H1 (cell line): ENCODE measurements around the gene DMC1. TPM values are rescaled to one million over a fixed set of nuclear protein-coding genes. Genes with fewer than 3 reads are reported as not detected.

ENCODE experiments used
- CTCF ChIA-PET: fragments of 300-600 bp; sonication (Branson Sonifier 250); formaldehyde crosslinking; loops from one replicate; lab custom pipeline; 2021; ENCODE audit not compliant: partially characterized antibody; lab: Charles Lee
- POLR2A ChIA-PET: fragments of 300-600 bp; sonication (Branson Sonifier 250); formaldehyde crosslinking; loops from one replicate; lab custom pipeline; 2021; ENCODE audit warnings: inconsistent platforms; ENCODE audit not compliant: partially characterized antibody; lab: Charles Lee
- DNase-seq, 2 experiments: peaks; one replicate each; pipeline versions ENCODE4 v3.0.0 to v3.0.0-alpha.2; 2010 to 2022; ENCODE audit warnings: low spot score in 2 of 2, low read depth in 1 of 2, mixed read lengths in 1 of 2
- FAIRE-seq: peaks from 2 replicates; lab custom pipeline; 2011; peaks lifted over from hg19 to GRCh38; lab: Jason Lieb, UNC
- H2AFZ ChIP-seq: 2 replicates; pipeline ENCODE4 v1.8.1; 2012; ENCODE audit warnings: low read length, inconsistent platforms
- H2AK5ac ChIP-seq: 2 replicates; pipeline ENCODE4 v1.6.1; 2013; ENCODE audit warnings: low read depth, low read length
- H2BK120ac ChIP-seq: replicated peaks from 2 replicates; pipeline ENCODE3; 2013; ENCODE audit warnings: low read depth, low read length, inconsistent platforms
- H2BK12ac ChIP-seq: 2 replicates; pipeline ENCODE4 v1.6.1; 2013; ENCODE audit warnings: low read depth, low read length
- H2BK15ac ChIP-seq: 2 replicates; pipeline ENCODE4 v1.6.1; 2013; ENCODE audit warnings: low read length
- H2BK20ac ChIP-seq: 2 replicates; pipeline ENCODE4 v1.6.1; 2013; ENCODE audit warnings: low read length
- H2BK5ac ChIP-seq: 2 replicates; pipeline ENCODE4 v1.6.1; 2013; ENCODE audit warnings: low read depth, low read length
- H3K14ac ChIP-seq: 2 replicates; pipeline ENCODE4 v1.6.1; 2013; ENCODE audit warnings: inconsistent platforms; ENCODE audit not compliant: insufficient read length
- H3K18ac ChIP-seq: 2 replicates; pipeline ENCODE4 v1.6.1; 2013; ENCODE audit warnings: low read length; ENCODE audit errors: extremely low read depth
- H3K23ac ChIP-seq: 2 replicates; pipeline ENCODE4 v1.6.1; 2013; ENCODE audit warnings: inconsistent platforms; ENCODE audit not compliant: insufficient read length
- H3K23me2 ChIP-seq: 2 replicates; pipeline ENCODE4 v1.6.1; 2013; ENCODE audit warnings: low read depth, low read length
- H3K27ac ChIP-seq: 2 replicates; pipeline ENCODE4 v1.6.1; 2011; ENCODE audit warnings: low read depth, low read length, inconsistent platforms
- H3K27me3 ChIP-seq, 4 experiments: replicated peaks in 1 of 4; 1 replicate in 1 of 4; 2 replicates in 3 of 4; pipeline versions ENCODE4 v1.6.1 to v1.8.1; 2011 to 2013; ENCODE audit warnings: low read length in 3 of 4, mild to moderate bottlenecking in 3 of 4, inconsistent platforms in 2 of 4, mixed read lengths in 2 of 4, moderate library complexity in 1 of 4; ENCODE audit not compliant: control insufficient read depth in 3 of 4, insufficient read depth in 3 of 4; ENCODE audit errors: extremely low read depth in 1 of 4
- H3K36me3 ChIP-seq, 4 experiments: 2 replicates each; pipeline versions ENCODE4 v1.6.1 to v1.8.1; 2011 to 2013; ENCODE audit warnings: mild to moderate bottlenecking in 4 of 4, low read length in 3 of 4, moderate library complexity in 2 of 4, control low read depth in 1 of 4, inconsistent platforms in 1 of 4; ENCODE audit not compliant: insufficient read depth in 4 of 4, control insufficient read depth in 2 of 4
- H3K4ac ChIP-seq: replicated peaks from 2 replicates; pipeline ENCODE3; 2013; ENCODE audit warnings: low read length, low read depth, mixed read lengths, inconsistent platforms; ENCODE audit not compliant: insufficient read length
- H3K4me1 ChIP-seq, 4 experiments: replicated peaks in 1 of 4; 1 replicate in 1 of 4; 2 replicates in 3 of 4; pipeline versions ENCODE4 v1.6.1 to v1.8.1; 2011 to 2013; ENCODE audit warnings: low read length in 3 of 4, inconsistent platforms in 2 of 4, mixed read lengths in 1 of 4; ENCODE audit not compliant: insufficient read depth in 4 of 4, control insufficient read depth in 3 of 4
- H3K4me2 ChIP-seq, 2 experiments: 2 replicates each; pipeline versions ENCODE4 v1.6.1 to v1.8.1; 2011 to 2013; ENCODE audit warnings: low read depth in 2 of 2, low read length in 2 of 2, control low read depth in 1 of 2, inconsistent platforms in 1 of 2, mild to moderate bottlenecking in 1 of 2; ENCODE audit not compliant: insufficient read depth in 1 of 2
- H3K4me3 ChIP-seq, 4 experiments: fragments of 200-600, 300-600 bp in 1 of 4; sonication (generic), shearing (Covaris generic), sonication (Bioruptor Twin) in 1 of 4; 2 replicates each; pipeline versions ENCODE4 v1.5.1 to v1.8.1; 2011 to 2016; ENCODE audit warnings: low read length in 4 of 4, low read depth in 3 of 4, control low read depth in 2 of 4, inconsistent platforms in 2 of 4, mild to moderate bottlenecking in 2 of 4, mixed read lengths in 1 of 4, moderate library complexity in 1 of 4; ENCODE audit not compliant: insufficient read depth in 2 of 4; ENCODE audit errors: extremely low read depth in 1 of 4
- H3K56ac ChIP-seq: replicated peaks from 2 replicates; pipeline ENCODE3; 2013; ENCODE audit warnings: low read depth, mild to moderate bottlenecking, mixed read lengths, low read length, inconsistent platforms; ENCODE audit not compliant: insufficient read length
- H3K79me1 ChIP-seq: 2 replicates; pipeline ENCODE4 v1.6.1; 2013; ENCODE audit warnings: low read depth, low read length, control low read depth
- H3K79me2 ChIP-seq, 2 experiments: 2 replicates each; pipeline versions ENCODE4 v1.6.1 to v1.8.1; 2012 to 2013; ENCODE audit warnings: low read length in 2 of 2, mild to moderate bottlenecking in 2 of 2, inconsistent platforms in 1 of 2; ENCODE audit not compliant: insufficient read depth in 2 of 2, control insufficient read depth in 1 of 2
- H3K9ac ChIP-seq, 4 experiments: replicated peaks in 1 of 4; 1 replicate in 1 of 4; 2 replicates in 3 of 4; pipeline versions ENCODE4 v1.6.1 to v1.8.1; 2011 to 2013; ENCODE audit warnings: low read depth in 3 of 4, low read length in 3 of 4, control low read depth in 2 of 4, mild to moderate bottlenecking in 2 of 4, moderate library complexity in 2 of 4, inconsistent platforms in 1 of 4; ENCODE audit errors: extremely low read depth in 1 of 4
- H3K9me3 ChIP-seq, 2 experiments: 2 replicates each; pipeline versions ENCODE4 v1.6.1 to v1.8.1; 2012 to 2013; ENCODE audit warnings: mild to moderate bottlenecking in 2 of 2, moderate library complexity in 2 of 2, control low read depth in 1 of 2, inconsistent platforms in 1 of 2, low read depth in 1 of 2, low read length in 1 of 2, mixed read lengths in 1 of 2; ENCODE audit not compliant: insufficient read depth in 2 of 2
- H4K20me1 ChIP-seq, 2 experiments: replicated peaks in 1 of 2; 2 replicates each; pipeline versions ENCODE3 to v1.8.1; 2011 to 2013; ENCODE audit warnings: inconsistent platforms in 2 of 2, low read length in 2 of 2, mild to moderate bottlenecking in 1 of 2; ENCODE audit not compliant: insufficient read depth in 2 of 2, control insufficient read depth in 1 of 2
- H4K5ac ChIP-seq: 2 replicates; pipeline ENCODE4 v1.6.1; 2013; ENCODE audit warnings: low read length, low read depth, mixed read lengths, inconsistent platforms; ENCODE audit not compliant: insufficient read length
- H4K8ac ChIP-seq: 2 replicates; pipeline ENCODE4 v1.8.0; 2013; ENCODE audit warnings: mild to moderate bottlenecking, moderate library complexity, low read length, inconsistent platforms; ENCODE audit not compliant: insufficient read depth; ENCODE audit errors: extremely low read depth
- H4K91ac ChIP-seq: replicated peaks from 2 replicates; pipeline ENCODE3; 2013; ENCODE audit warnings: low read length, mixed read lengths, inconsistent platforms; ENCODE audit not compliant: insufficient read length
- ATF3 ChIP-seq: IDR thresholded peaks from 2 replicates; pipeline ENCODE4 v1.6.1; 2011; ENCODE audit warnings: low read depth, mild to moderate bottlenecking, low read length; ENCODE audit not compliant: insufficient read depth
- BCL11A ChIP-seq, 2 experiments: IDR thresholded peaks; one replicate each; pipeline ENCODE4 v1.6.1; 2011; ENCODE audit warnings: low read depth in 2 of 2, low read length in 2 of 2, mild to moderate bottlenecking in 2 of 2
- CREB1 ChIP-seq: IDR thresholded peaks from 2 replicates; pipeline ENCODE4 v1.6.1; 2012; ENCODE audit warnings: inconsistent platforms
- SAP30 ChIP-seq: fragments of 300-600 bp; sonication (generic); IDR thresholded peaks from 2 replicates; pipeline ENCODE4 v1.7.1; 2012; ENCODE audit warnings: low read length, moderate library complexity, mild to moderate bottlenecking, inconsistent platforms; ENCODE audit not compliant: insufficient read depth, insufficient replicate concordance
- SRF ChIP-seq: IDR thresholded peaks from 2 replicates; pipeline ENCODE4 v1.6.1; 2011; ENCODE audit warnings: mild to moderate bottlenecking, low read depth, low read length, moderate library complexity
- TEAD4 ChIP-seq: IDR thresholded peaks from 2 replicates; pipeline ENCODE4 v1.6.1; 2012; ENCODE audit warnings: low read depth, low read length, inconsistent platforms, mixed read lengths
- WGBS, 2 experiments: shearing (Covaris generic) in 1 of 2; methylation state at CpG; one replicate each; pipeline versions ENCODE4 v1.1.6 to v1.1.7; 2013 to 2015; ENCODE audit warnings: low lambda C conversion rate in 2 of 2, mixed read lengths in 2 of 2, inconsistent platforms in 1 of 2, low coverage in 1 of 2, missing lambda C conversion rate in 1 of 2; ENCODE audit not compliant: insufficient replicate concordance in 2 of 2, insufficient coverage in 1 of 2, insufficient read length in 1 of 2; ENCODE audit errors: extremely low coverage in 1 of 2, missing lambda C conversion rate in 1 of 2; 5-methylcytosine and 5-hydroxymethylcytosine counted together
- polyA plus RNA-seq, 7 experiments: library from polyadenylated mRNA; depleted of rRNA in 3 of 7; stranded (reverse) in 5 of 7; unstranded in 2 of 7; fragments of >200 nt in 5 of 7; fragments of 200-250 nt in 2 of 7; gene quantifications; 1 replicate in 5 of 7; 2 replicates in 1 of 7; 4 replicates in 1 of 7; pipeline versions ENCODE4 v1.2.1 to v1.2.3, GENCODE V29; 2011 to 2013; ENCODE audit warnings: missing spikeins in 2 of 7, mixed read lengths in 2 of 7
- total RNA-seq: library from RNA; stranded (reverse); fragmentation: NEBNext Ultra II Directional; extraction: Animal tissue kit (Norgen Biotek cat#: 25700); gene quantifications from 2 replicates; pipeline ENCODE4 v1.2.1, GENCODE V29; 2021

The DMC1 gene
- total and polyA plus RNA-seq, 2 of the 8 experiments (the other 6 are each of a cell fraction or from before 2014, with no cell fraction given), result 3.8 to 7.2 TPM

GRCh38 chr22:38510416-38510970 is 59.5 kb downstream of the DMC1 start:
- no peak overlapping the region for H3K18ac ChIP-seq
- ChIA-PET POLR2A (interaction anchor here (0.9 to 4.7 kb wide), 12 partner anchors 8 to 56 kb away, joined by 3 to 36 read pairs (median 6); no protein-coding TSS in a partner anchor), CTCF (interaction anchor here (0.6 to 2.0 kb wide), 9 partner anchors 9 to 436 kb away, joined by 3 to 5 read pairs (median 3); no protein-coding TSS in a partner anchor)
- no peak overlapping the region for H4K5ac ChIP-seq
- H4K20me1 ChIP-seq, result no peaks in the 10 kb centered on the region
- no peak overlapping the region for H2BK5ac ChIP-seq
- peaks cover 0 to 9% (median 6%) of the 10 kb centered on the region in 4 experiments; a peak in 6 of 7 replicates for H3K4me1 ChIP-seq
- no peak overlapping the region for H3K56ac ChIP-seq
- H3K79me2 ChIP-seq, result peaks cover under 1 to 6% of the 10 kb centered on the region in 2 experiments; a peak in 3 of 4 replicates
- no peaks in the 10 kb centered on the region for H3K79me1 ChIP-seq
- no peak overlapping the region for H2BK20ac ChIP-seq
- no peak overlapping the region for H2BK12ac ChIP-seq
- H3K4me2 ChIP-seq, result no peak overlapping the region
- no peaks in the 10 kb centered on the region for H3K36me3 ChIP-seq
- no peak overlapping the region for H2BK120ac ChIP-seq
- FAIRE-seq (no peak), DNase-seq (no peak)
- WGBS, 2 experiments, result 93% methylated on average over 5 of the region's 5 CpGs; no CpG with 5 or more reads in 1 of the 2 experiments
- peaks cover 2% of the 10 kb centered on the region; the same call in 1 of the 2 replicates for H3K23me2 ChIP-seq
- TF ChIP-seq SAP30 (no peak), CREB1 (no peak), BCL11A (IDR thresholded peaks at IDR 0.05; ENCODE audit: low read depth in 2 of 2, low read length in 2 of 2) (no peak), ATF3 (no peak), TEAD4 (no peak), SRF (no peak)
- no peaks in the 10 kb centered on the region for H3K27me3 ChIP-seq
- H3K27ac ChIP-seq, result no peak overlapping the region
- H2AK5ac ChIP-seq, result no peak overlapping the region
- H2AFZ ChIP-seq, result no peak overlapping the region
- no peaks in the 10 kb centered on the region for H3K9me3 ChIP-seq
- H4K91ac ChIP-seq, result no peak overlapping the region
- H3K9ac ChIP-seq, result no peak overlapping the region
- no peak overlapping the region for H3K4me3 ChIP-seq
- no peak overlapping the region for H2BK15ac ChIP-seq
- no peak overlapping the region for H3K4ac ChIP-seq
- no peak overlapping the region for H3K14ac ChIP-seq
- no peak overlapping the region for H4K8ac ChIP-seq
- H3K23ac ChIP-seq, result no peak overlapping the region
